H54 (cell line): ENCODE measurements around the gene TEAD1.

Source experiments
- DNase-seq: peaks from one replicate; pipeline ENCODE4 v3.0.0; 2011; ENCODE audit warnings: low spot score, mixed read lengths; ENCODE audit not compliant: insufficient read length
- FAIRE-seq: peaks from 3 replicates; lab custom pipeline; 2011; peaks lifted over from hg19 to GRCh38; lab: Jason Lieb, UNC
- POLR2A ChIP-seq: IDR thresholded peaks from 2 replicates; pipeline ENCODE4 v1.6.1; 2011; ENCODE audit warnings: low read depth, mild to moderate bottlenecking, low read length

The TEAD1 gene

DNA sequence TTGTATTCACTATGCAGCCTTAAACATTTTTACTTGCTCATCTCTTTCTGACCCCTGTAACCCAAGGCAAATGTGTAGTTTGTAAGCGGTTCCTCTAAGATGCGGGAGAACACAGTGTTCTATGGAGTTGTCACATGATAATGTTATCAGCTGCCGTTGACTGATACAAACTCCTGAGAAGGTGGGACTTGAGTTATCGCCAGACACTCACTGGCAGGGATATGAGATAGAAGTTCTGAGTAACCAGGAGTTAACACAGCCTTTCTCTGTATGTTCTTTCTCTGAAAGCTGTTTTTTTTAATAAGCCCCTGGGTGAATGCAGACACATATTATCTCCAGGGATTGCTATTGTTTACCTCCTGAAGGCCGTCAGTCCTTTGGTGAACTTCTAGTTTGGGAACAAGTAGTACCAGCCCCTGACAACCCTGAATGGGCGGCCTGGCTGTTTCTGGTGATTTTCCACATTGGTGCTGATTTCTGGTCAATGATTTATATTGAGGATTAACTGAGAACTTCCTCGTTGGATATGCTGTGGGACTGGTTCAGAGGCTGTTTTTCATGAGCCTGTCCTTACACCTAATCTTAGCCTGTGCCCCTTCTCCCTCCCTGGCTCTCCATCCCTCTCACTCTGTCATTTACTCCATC, 179.6 kb downstream of the TEAD1 start:
- TF ChIP-seq POLR2A, result no peak
- FAIRE-seq, result no peak
- DNase-seq, result no peak

GRCh38 chr11:12854297-12854661, 180.1 kb downstream of the TEAD1 start:
- TF ChIP-seq POLR2A, result no peak
- no peak for FAIRE-seq

GRCh38 chr11:12854829-12855228, 180.6 kb downstream of the TEAD1 start:
- FAIRE-seq, result no peak
- no peak for DNase-seq
- TF ChIP-seq POLR2A, result no peak

More at GRCh38 chr11:12854297-12854661, 180.1 kb downstream of the TEAD1 start:
- DNase-seq, result no peak

- no peak for FAIRE-seq
- no peak for TF ChIP-seq POLR2A
Observed at GRCh38 chr11:12856338-12856737, 182.1 kb downstream of the TEAD1 start.

DNA sequence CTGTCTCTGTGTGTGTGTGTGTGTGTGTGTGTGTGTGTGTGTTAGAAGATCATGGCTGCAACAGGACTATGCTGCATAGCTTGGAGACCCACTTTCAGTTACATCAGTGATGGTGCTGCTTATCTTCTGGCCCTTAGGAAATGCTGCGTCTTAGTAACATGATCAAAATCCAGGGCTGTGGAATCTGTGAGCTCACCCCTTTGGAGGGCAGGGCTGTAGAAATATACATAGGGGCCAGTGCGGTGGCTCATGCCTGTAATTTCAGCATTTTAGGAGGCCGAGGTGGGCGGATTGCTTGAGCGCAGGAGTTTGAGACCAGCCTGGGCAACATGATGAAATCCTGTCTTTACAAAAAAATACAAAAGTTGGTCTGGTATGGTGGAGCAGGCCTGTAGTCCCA, 183.4 kb downstream of the TEAD1 start:
- no peak for TF ChIP-seq POLR2A
- DNase-seq, result no peak
- no peak for FAIRE-seq

More at GRCh38 chr11:12856338-12856737, 182.1 kb downstream of the TEAD1 start:
- no peak for DNase-seq

DNA sequence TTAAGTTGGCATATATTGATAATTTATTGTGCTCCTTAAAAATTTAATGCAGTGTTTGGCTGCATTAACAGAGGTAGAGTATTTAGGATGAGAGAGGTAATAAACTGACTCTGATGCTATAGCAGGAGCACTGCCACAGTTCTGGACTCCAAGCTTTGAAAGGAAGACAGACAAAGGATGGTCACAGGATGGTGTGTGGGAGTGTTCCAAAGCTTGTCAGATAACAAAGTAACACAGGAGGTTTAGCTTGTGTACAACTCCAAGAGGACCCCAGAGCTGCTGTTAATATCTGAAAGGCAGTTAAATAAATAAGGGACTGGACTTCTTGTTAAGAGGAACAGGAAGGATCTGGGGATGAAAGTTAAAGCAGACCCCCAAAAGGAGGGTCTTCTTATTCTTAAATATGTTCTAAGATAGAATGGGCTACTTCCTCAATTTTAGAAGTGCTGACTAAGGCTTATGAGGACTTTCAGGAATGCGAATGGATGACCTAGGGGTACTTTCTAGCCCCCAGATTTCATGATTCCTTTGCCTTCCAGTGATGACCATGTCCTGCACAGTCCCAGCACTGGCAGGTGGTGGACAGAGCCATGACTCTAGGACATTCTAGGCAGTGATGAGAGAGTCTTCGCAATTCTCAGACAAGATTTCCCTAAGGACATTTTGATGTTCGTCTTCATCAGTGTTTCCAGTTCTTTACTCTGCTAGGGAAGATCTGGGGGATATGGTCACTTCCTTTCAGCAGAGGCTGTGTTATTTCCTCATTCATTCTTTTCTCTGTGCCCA, 185.8 kb downstream of the TEAD1 start:
- FAIRE-seq (no peak), DNase-seq (no peak)
- no peak for TF ChIP-seq POLR2A

GRCh38 chr11:12860827-12861226, 186.6 kb downstream of the TEAD1 start:
- no peak for TF ChIP-seq POLR2A
- FAIRE-seq, result no peak
- no peak for DNase-seq

DNA sequence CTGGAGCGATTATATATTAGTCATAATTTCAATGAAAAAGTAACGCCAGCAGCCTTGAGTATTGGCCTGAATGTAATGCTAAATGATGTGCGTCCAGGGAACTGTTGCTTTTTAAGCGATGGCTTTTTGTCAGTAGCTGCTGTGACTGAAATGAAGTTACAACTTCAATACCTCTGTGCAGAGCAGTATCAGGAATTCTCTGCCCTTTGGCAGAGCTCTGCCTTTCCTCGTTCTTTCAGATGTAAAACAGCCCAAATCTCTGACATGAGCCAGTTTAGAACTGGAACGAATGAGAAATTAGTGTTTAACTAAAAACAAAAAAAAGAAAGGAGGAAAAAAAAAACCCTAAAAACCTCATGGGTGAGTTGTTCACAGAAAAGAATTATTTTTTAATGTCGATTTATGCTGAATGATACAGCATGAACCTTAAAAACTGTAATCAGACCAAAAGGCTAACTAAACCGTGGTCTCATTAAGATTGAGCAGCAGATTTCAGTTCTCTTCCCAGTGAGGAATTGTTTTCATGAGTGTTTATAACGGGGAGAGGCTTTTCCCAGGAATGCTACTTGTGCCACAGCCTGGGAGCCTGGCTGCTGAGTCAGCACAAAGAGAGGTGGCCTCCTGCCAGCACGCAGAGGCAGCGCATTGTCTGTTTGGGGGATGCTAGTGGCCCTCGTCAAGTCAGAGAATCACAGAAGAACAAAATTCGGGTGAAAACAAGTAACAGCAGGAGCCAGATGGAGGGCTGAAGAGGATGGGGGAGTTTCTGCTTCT, 188.7 kb downstream of the TEAD1 start:
- FAIRE-seq (no peak), DNase-seq (peak; percentile 29)
- no peak for TF ChIP-seq POLR2A

- DNase-seq, result no peak
- no peak for TF ChIP-seq POLR2A
Observed at GRCh38 chr11:12863605-12864121, 189.4 kb downstream of the TEAD1 start.

GRCh38 chr11:12864316-12865156, 190.3 kb downstream of the TEAD1 start:
- no peak for TF ChIP-seq POLR2A
- FAIRE-seq (no peak), DNase-seq (peak; percentile 30)

More at GRCh38 chr11:12863605-12864121, 189.4 kb downstream of the TEAD1 start:
- no peak for FAIRE-seq

DNA sequence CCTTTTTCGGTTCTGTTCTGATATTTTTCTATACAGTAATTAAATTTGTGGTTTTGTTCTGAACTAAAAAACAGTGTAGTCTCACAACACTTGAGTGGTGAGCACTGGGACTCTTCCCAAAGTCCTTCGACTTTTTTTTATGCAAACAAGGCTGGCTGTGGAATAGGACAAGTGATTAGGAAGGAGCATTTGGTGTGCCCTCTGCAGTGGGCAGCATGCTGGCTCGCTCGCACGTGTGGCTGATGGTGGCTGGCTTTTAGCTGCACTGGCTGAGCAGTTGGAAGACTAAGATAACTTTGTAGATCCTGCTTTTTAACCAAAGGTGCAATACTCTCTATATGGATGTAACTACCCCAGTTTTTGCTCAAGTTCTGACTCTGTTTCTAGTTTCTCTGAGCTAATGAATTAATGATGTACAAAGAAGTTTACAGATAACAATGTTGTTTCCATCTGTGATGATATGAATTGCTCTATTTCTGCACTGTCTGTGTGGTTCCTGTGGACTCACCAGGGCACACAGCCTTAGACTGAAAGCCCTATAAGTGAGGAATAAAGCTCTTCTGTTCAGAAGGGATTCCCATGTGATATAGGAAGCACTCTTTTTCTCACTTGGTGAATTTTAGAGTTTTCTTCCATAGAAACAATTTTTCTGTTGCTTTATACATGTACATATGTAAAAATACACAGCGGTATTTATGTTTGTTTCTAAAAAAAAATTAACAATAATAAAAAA, 191.8 kb downstream of the TEAD1 start:
- FAIRE-seq, result no peak
- no peak for DNase-seq
- no peak for TF ChIP-seq POLR2A

DNA sequence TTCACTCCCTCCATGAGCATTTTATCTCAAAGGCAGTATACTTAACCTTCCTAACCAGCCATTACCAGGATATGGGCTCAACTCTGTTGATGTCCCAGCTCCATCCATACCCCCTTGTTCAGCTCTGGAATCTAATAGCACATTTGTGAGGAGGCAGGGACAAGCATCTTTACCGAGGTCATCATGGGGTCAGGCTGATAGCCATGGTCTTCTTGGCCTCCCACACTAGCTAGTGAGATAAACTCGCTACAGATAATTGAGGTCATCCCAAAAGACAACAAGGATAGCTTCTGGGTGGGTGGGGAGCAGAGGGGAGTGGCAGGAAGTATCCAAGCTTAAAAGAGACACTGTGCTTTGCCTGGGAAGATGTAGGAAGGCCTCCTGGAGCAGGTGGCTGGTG, 193.3 kb downstream of the TEAD1 start:
- DNase-seq (no peak), FAIRE-seq (no peak)
- TF ChIP-seq POLR2A, result no peak
